ENCODE results near the gene GSTM3. TPM values are rescaled to one million over a fixed set of nuclear protein-coding genes. Genes with fewer than 3 reads are reported as not detected.

GSTM3 gene
- total RNA-seq, 1 experiment from 2014 or later, result 2.2 TPM

DNA sequence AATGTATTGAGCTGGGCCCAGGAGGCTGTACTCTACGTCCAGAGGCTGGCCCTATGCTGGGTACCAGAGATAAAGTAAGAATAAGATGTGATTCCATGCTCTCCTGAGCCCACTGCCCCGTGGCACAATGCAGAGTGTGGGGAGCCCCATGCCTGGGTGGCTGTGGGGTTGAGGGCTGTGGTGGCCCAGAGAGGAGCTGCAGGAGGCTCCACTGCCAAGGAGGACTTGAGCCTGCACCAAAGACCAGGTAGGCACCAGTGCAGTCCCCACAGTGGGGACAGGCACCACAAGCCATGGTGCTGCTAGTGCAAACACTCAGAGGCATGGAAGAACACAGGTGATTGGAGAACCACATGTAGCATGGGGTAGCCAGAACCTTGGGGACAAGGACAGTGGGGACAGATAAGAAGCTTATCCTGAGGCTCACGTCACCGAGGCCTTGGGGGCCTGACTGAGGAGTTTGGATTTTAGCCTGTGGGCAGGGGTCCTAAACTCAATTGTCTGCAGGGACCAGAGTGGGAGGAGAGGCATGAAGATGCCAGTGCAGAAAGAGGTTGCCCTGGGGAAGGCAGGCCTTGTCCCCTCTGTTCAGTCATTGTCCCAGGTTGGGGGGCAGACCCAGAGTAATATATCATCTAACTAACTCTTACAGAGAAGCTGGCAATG is 44.7 kb upstream of the GSTM3 start:
- DNase-seq (ENCODE audit: low spot score), result no peak
- H3K27me3 Mint-ChIP-seq (ENCODE audit: low read depth), result peaks cover 2% of the 10 kb centered on the region; the same call in 1 of the 2 replicates
- TF ChIP-seq CBFB (CRISPR knock-in tag; IDR thresholded peaks at IDR 0.05; ENCODE audit: low read depth), result no peak
- TF ChIP-seq, protein P1, sequence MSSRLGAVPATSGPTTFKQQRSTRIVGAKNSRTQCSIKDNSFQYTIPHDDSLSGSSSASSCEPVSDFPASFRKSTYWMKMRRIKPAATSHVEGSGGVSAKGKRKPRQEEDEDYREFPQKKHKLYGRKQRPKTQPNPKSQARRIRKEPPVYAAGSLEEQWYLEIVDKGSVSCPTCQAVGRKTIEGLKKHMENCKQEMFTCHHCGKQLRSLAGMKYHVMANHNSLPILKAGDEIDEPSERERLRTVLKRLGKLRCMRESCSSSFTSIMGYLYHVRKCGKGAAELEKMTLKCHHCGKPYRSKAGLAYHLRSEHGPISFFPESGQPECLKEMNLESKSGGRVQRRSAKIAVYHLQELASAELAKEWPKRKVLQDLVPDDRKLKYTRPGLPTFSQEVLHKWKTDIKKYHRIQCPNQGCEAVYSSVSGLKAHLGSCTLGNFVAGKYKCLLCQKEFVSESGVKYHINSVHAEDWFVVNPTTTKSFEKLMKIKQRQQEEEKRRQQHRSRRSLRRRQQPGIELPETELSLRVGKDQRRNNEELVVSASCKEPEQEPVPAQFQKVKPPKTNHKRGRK (CRISPR knock-in tag; IDR thresholded peaks at IDR 0.05; ENCODE audit: borderline replicate concordance), result no peak
- TF ChIP-seq ZBTB21 (CRISPR knock-in tag; IDR thresholded peaks at IDR 0.05; ENCODE audit: borderline replicate concordance), result no peak
- TF ChIP-seq, protein P2, sequence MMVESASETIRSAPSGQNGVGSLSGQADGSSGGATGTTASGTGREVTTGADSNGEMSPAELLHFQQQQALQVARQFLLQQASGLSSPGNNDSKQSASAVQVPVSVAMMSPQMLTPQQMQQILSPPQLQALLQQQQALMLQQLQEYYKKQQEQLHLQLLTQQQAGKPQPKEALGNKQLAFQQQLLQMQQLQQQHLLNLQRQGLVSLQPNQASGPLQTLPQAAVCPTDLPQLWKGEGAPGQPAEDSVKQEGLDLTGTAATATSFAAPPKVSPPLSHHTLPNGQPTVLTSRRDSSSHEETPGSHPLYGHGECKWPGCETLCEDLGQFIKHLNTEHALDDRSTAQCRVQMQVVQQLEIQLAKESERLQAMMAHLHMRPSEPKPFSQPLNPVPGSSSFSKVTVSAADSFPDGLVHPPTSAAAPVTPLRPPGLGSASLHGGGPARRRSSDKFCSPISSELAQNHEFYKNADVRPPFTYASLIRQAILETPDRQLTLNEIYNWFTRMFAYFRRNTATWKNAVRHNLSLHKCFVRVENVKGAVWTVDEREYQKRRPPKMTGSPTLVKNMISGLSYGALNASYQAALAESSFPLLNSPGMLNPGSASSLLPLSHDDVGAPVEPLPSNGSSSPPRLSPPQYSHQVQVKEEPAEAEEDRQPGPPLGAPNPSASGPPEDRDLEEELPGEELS (CRISPR knock-in tag; IDR thresholded peaks at IDR 0.05), result no peak
- TF ChIP-seq, protein P3, sequence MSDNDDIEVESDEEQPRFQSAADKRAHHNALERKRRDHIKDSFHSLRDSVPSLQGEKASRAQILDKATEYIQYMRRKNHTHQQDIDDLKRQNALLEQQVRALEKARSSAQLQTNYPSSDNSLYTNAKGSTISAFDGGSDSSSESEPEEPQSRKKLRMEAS (CRISPR knock-in tag; IDR thresholded peaks at IDR 0.05), result no peak
- TF ChIP-seq, protein P4, sequence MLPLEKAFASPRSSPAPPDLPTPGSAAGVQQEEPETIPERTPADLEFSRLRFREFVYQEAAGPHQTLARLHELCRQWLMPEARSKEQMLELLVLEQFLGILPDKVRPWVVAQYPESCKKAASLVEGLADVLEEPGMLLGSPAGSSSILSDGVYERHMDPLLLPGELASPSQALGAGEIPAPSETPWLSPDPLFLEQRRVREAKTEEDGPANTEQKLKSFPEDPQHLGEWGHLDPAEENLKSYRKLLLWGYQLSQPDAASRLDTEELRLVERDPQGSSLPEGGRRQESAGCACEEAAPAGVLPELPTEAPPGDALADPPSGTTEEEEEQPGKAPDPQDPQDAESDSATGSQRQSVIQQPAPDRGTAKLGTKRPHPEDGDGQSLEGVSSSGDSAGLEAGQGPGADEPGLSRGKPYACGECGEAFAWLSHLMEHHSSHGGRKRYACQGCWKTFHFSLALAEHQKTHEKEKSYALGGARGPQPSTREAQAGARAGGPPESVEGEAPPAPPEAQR (CRISPR knock-in tag; IDR thresholded peaks at IDR 0.05), result no peak
- TF ChIP-seq, protein P5, sequence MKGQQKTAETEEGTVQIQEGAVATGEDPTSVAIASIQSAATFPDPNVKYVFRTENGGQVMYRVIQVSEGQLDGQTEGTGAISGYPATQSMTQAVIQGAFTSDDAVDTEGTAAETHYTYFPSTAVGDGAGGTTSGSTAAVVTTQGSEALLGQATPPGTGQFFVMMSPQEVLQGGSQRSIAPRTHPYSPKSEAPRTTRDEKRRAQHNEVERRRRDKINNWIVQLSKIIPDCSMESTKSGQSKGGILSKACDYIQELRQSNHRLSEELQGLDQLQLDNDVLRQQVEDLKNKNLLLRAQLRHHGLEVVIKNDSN (CRISPR knock-in tag; IDR thresholded peaks at IDR 0.05), result no peak
- TF ChIP-seq, protein P6, sequence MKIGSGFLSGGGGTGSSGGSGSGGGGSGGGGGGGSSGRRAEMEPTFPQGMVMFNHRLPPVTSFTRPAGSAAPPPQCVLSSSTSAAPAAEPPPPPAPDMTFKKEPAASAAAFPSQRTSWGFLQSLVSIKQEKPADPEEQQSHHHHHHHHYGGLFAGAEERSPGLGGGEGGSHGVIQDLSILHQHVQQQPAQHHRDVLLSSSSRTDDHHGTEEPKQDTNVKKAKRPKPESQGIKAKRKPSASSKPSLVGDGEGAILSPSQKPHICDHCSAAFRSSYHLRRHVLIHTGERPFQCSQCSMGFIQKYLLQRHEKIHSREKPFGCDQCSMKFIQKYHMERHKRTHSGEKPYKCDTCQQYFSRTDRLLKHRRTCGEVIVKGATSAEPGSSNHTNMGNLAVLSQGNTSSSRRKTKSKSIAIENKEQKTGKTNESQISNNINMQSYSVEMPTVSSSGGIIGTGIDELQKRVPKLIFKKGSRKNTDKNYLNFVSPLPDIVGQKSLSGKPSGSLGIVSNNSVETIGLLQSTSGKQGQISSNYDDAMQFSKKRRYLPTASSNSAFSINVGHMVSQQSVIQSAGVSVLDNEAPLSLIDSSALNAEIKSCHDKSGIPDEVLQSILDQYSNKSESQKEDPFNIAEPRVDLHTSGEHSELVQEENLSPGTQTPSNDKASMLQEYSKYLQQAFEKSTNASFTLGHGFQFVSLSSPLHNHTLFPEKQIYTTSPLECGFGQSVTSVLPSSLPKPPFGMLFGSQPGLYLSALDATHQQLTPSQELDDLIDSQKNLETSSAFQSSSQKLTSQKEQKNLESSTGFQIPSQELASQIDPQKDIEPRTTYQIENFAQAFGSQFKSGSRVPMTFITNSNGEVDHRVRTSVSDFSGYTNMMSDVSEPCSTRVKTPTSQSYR (CRISPR knock-in tag; IDR thresholded peaks at IDR 0.05), result no peak
- TF ChIP-seq, protein P7, sequence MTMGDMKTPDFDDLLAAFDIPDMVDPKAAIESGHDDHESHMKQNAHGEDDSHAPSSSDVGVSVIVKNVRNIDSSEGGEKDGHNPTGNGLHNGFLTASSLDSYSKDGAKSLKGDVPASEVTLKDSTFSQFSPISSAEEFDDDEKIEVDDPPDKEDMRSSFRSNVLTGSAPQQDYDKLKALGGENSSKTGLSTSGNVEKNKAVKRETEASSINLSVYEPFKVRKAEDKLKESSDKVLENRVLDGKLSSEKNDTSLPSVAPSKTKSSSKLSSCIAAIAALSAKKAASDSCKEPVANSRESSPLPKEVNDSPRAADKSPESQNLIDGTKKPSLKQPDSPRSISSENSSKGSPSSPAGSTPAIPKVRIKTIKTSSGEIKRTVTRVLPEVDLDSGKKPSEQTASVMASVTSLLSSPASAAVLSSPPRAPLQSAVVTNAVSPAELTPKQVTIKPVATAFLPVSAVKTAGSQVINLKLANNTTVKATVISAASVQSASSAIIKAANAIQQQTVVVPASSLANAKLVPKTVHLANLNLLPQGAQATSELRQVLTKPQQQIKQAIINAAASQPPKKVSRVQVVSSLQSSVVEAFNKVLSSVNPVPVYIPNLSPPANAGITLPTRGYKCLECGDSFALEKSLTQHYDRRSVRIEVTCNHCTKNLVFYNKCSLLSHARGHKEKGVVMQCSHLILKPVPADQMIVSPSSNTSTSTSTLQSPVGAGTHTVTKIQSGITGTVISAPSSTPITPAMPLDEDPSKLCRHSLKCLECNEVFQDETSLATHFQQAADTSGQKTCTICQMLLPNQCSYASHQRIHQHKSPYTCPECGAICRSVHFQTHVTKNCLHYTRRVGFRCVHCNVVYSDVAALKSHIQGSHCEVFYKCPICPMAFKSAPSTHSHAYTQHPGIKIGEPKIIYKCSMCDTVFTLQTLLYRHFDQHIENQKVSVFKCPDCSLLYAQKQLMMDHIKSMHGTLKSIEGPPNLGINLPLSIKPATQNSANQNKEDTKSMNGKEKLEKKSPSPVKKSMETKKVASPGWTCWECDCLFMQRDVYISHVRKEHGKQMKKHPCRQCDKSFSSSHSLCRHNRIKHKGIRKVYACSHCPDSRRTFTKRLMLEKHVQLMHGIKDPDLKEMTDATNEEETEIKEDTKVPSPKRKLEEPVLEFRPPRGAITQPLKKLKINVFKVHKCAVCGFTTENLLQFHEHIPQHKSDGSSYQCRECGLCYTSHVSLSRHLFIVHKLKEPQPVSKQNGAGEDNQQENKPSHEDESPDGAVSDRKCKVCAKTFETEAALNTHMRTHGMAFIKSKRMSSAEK (CRISPR knock-in tag; IDR thresholded peaks at IDR 0.05; ENCODE audit: borderline replicate concordance), result no peak
- TF ChIP-seq CREB1 (CRISPR knock-in tag; IDR thresholded peaks at IDR 0.05), result no peak
- ChIA-PET CTCF (interaction anchor here (1.2 to 17.4 kb wide), 3 partner anchors 9 to 244 kb away, joined by 3 to 341 read pairs (median 3); partner anchors contain the start of gene AHCYL1), POLR2A (no interaction called here)
- H3K4me3 Mint-ChIP-seq, result no peak overlapping the region
- ATAC-seq, result no peak
- no peak overlapping the region for H3K27ac Mint-ChIP-seq
- peaks cover 8% of the 10 kb centered on the region for H3K36me3 Mint-ChIP-seq
- peaks cover 12% of the 10 kb centered on the region for H3K9me3 Mint-ChIP-seq
- H3K4me1 Mint-ChIP-seq, result peaks cover 21% of the 10 kb centered on the region
